ENCODE results near the gene ELK3.
A peak's percentile ranks its signal among the peaks of the same experiment; 100 is the strongest.

ELK3 gene

GRCh38 chr12:96219700-96220206 is 25.6 kb downstream of the ELK3 start:
- DNase-seq (ENCODE audit: low read depth), result peak; percentile 94
- TF ChIP-seq CTCF (conservative IDR thresholded peaks at IDR 0.05; ENCODE audit: low read depth, low read length), result no peak
- peak overlapping the region; percentile 14 for H3K4me3 ChIP-seq (ENCODE audit: low read depth, low read length)

- DNase-seq (ENCODE audit: low read depth), result no peak
- no peak overlapping the region for H3K4me3 ChIP-seq (ENCODE audit: low read depth, low read length)
- no peak for TF ChIP-seq CTCF (conservative IDR thresholded peaks at IDR 0.05; ENCODE audit: low read depth, low read length)
Measured at GRCh38 chr12:96220902-96221301, 26.7 kb downstream of the ELK3 start.

- no peak for TF ChIP-seq CTCF (conservative IDR thresholded peaks at IDR 0.05; ENCODE audit: low read depth, low read length)
- no peak overlapping the region for H3K4me3 ChIP-seq (ENCODE audit: low read depth, low read length)
- no peak for DNase-seq (ENCODE audit: low read depth)
Measured at GRCh38 chr12:96221391-96221790, 27.2 kb downstream of the ELK3 start.

- peak; percentile 46 for DNase-seq (ENCODE audit: low read depth)
- no peak for TF ChIP-seq CTCF (conservative IDR thresholded peaks at IDR 0.05; ENCODE audit: low read depth, low read length)
- H3K4me3 ChIP-seq (ENCODE audit: low read depth, low read length), result no peak overlapping the region
Measured at GRCh38 chr12:96223411-96224218, 29.4 kb downstream of the ELK3 start.

- H3K4me3 ChIP-seq (ENCODE audit: low read depth, low read length), result no peak overlapping the region
- TF ChIP-seq CTCF (conservative IDR thresholded peaks at IDR 0.05; ENCODE audit: low read depth, low read length), result no peak
- DNase-seq (ENCODE audit: low read depth), result no peak
Measured at GRCh38 chr12:96224219-96224615, 30.0 kb downstream of the ELK3 start.

- H3K4me3 ChIP-seq (ENCODE audit: low read depth, low read length), result no peak overlapping the region
- DNase-seq (ENCODE audit: low read depth), result no peak
- TF ChIP-seq CTCF (conservative IDR thresholded peaks at IDR 0.05; ENCODE audit: low read depth, low read length), result no peak
Measured at GRCh38 chr12:96225044-96225855, 31.1 kb downstream of the ELK3 start.
